ENCODE data around the gene KCTD7.
"Not testable (repeated sequence)": the region's sequence is repeated elsewhere in the genome, so short reads cannot be mapped to it uniquely, and the experiment has no call there.

The KCTD7 gene

GRCh38 chr7:66617295-66617694, 11.4 kb upstream of the KCTD7 start:
- no peak for DNase-seq

GRCh38 chr7:66619341-66619948, 9.2 kb upstream of the KCTD7 start:
- not testable (repeated sequence) for DNase-seq

DNA sequence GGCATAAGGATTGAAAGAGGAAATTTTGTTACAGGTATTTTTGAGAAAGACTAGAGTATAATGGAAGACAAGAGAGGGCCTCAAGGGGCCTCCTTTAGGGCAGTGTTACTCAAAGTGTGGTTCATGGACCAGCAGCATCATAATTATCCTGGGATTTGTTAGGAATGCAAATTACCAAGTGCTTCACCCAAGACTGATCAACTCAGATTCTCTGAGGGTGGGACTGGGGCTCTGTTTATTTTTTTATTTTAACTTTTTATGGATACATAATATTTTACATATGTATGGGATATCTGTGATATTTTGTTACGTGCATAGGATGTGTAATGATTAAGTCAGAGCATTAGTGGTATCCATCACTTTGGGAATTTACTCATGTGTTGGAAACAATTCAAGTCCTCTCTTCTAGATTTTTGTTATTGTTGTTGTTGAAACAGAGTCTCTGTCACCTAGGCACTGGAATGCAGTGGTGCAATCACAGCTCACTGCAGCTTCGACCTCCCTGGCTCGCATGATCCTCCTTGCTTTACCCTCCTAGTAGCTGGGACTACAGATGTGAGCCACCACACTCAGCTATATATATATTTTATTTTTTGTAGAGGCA, 2.2 kb upstream of the KCTD7 start:
- DNase-seq, result no peak

DNA sequence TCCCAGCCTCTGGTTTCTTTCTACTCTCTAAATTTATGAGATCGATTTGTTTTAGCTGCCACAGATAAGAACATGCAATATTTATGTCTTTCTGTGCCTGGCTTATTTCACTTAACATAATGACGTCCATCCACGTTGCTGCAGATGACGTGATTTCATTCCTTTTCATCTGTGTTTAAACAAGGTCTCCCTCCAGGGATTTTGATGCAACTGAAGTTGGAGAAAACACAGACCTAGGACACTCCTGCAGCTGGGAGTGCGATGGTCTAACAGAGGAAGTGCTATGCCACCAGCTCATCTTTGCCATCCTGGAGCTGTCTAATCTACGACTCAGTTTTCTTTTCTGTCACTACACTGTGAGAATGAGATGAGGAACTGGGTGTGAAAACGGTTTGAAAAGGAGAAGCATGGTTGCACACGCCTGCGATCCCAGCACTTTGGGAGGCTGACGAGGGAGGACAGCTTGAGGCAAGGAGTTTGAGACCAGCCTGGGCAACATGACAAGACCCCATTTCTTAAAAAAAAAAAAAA, 1.5 kb upstream of the KCTD7 start:
- DNase-seq, result no peak

GRCh38 chr7:66627881-66628360, 760 bp upstream of the KCTD7 start:
- no peak for DNase-seq

DNA sequence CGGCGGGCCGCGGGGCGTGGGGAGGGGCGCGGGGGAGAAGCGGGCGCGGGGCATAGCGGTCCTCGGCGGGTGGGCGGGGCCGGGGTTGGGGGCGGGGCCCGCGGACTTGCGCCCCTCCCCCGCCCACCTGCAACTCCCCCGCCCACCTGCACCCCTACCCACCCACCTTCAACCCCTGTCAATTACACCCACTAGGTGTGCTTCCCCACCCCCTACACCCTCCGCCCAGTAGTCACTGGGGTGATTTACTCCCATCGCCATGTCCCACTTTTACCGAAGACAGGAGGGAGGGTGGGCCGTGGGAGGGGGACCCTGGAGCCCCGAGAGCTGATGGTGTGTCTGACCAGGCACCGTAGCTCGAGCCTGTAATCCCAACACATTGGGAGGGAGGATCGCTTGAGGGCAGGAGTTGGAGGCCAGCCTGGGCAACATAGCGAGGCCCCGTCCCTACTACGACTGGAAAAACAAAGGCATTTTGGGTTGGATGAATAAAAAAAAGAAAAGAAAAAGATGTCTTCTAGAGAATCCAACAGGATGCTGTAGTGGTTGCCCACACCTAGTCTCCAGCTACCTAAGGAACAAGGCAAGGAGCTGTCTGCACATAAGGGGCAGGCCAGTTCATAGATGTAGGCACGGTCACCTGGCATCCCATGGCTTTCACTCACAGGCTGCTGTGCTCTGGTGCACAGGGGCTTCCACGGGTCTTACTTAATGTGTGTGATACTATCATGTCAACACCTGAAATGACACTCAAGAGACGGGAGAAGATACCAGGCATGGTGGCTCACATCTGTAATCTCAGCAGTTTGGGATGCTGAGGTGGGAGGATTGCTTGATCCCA, 761 bp downstream of the KCTD7 start:
- no peak for DNase-seq

GRCh38 chr7:66630531-66630930, 1.9 kb downstream of the KCTD7 start:
- no peak for DNase-seq

DNA sequence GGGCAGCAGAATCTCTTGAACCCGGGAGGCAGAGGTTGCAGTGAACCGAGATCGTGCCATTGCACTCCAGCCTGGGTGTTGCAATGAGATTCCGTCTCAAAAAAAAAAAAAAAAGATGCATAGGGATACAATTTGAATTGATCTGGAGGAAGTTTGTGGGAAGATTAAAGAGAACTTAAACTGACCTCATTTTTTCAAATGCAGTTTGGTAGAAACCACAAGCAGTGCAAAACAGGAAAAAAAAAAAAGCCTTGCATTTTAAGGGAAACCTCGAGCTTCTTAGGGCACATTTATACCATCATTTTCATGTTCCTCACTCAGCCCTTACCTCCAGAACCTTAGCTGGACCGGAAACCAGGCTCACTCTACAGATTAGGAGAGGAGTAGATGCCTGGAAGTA, 2.8 kb downstream of the KCTD7 start:
- DNase-seq, result no peak

GRCh38 chr7:66634816-66635215, 6.1 kb downstream of the KCTD7 start:
- no peak for DNase-seq

- DNase-seq, result not testable (repeated sequence)
Measured at GRCh38 chr7:66635322-66635981, 6.8 kb downstream of the KCTD7 start.

DNA sequence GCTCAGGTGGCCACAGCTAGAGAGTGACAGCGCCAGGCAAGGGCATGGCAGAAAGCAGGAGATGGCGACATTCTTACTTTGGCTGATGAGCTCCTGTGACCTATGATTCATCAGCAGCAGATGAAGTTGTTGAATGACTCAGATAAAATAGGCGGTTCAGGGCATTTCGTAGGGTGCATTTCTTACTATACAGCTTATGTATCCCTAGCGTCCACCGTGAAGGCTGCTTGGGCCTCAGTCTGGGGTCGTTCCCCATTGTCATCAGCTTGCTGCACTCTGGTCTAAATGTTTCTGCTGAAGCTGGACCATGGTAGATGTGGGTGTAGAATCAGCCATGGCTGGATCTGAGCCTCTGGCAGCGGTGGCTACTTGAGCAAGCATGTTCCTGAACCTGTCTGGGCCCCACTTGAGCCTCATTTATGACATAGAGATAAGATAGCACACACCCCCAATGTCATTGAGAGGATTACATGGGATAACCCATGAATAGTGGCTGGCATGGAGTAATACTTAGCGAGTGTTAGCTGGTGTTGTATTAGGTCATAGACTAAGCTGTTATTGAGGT, 7.4 kb downstream of the KCTD7 start:
- not testable (repeated sequence) for DNase-seq

DNA sequence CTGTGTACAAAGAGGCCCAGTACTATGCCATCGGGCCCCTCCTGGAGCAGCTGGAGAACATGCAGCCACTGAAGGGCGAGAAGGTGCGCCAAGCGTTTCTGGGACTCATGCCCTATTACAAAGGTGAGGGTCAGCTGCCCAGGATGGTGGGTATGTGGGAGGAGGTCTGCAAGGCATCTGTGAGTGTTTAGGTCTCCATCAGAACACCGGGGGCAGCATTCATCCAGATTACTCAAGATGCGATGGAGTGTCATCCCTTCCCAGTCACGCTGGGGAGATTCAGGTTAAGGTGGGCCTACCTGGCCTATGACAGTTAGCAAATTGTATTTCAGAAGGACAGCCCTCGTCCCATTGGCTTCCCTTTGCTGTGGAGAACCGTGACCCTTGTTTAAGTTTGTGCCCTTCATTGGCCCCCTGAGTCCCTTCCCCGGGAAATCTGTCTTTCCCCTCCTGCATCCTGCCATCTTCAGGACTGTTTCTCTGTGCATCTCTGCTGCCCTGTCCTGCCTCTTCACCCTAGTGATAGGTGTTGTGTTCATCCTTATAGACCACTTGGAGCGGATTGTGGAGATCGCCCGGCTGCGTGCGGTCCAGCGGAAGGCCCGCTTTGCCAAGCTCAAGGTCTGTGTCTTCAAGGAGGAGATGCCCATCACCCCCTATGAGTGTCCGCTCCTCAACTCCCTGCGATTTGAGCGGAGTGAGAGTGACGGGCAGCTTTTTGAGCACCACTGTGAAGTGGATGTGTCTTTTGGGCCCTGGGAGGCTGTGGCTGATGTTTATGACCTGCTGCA, 9.8 kb downstream of the KCTD7 start:
- no peak for DNase-seq

DNA sequence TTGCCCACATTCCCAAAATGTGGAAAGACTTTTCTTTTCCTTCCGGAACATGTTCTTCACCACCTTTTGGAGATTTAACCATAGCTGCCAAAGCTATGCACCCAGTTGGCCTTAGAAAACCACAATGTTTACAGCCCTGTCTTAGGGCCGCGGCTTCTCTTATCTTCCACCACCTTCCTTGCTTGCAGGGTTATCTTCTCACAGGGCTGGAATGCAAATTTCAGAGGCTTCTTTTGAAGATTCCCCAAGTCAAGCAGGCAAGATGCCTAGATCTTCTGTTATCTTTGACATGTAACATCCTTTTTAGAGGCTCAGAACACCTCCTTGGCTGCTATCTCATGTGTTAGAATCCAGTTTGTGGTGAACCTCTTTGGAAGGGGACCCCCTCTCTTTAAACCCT, 11.1 kb downstream of the KCTD7 start:
- no peak for DNase-seq

DNA sequence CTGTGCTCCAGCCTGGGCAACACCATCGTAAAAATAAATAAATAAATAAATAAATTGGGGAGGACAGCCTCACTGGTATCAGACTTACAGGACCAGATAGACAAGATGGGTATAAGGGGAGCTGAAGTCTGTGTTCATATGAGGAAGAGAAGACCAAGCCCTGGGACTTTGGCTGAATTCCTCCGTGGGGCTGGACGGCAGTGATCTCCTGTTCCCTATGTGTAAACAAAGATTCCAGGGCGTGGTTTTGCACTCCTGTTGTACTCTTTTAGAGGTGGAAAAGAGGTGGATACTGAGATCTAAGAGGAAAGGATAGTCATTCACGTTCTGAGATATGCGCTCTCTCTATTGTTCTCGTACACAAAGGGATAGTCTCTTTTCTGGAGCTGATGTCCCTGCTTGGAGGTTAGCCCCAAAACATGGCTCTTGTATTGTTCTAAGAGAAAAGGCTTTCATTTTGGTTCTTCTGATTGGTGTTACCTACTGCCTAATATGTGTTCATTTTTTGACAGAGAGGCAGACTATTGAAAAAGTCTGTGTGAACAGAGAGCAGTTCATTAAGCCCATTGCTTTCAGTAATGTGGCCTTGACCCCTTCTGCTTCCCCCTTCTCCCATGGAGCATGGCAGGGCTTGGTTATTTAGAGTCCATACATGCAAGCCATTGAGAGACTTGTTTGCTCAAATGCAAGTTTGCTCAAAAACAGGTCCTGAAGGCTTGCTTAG, 12.3 kb downstream of the KCTD7 start:
- DNase-seq, result no peak

GRCh38 chr7:66641526-66641871, 12.8 kb downstream of the KCTD7 start:
- no peak for DNase-seq

DNA sequence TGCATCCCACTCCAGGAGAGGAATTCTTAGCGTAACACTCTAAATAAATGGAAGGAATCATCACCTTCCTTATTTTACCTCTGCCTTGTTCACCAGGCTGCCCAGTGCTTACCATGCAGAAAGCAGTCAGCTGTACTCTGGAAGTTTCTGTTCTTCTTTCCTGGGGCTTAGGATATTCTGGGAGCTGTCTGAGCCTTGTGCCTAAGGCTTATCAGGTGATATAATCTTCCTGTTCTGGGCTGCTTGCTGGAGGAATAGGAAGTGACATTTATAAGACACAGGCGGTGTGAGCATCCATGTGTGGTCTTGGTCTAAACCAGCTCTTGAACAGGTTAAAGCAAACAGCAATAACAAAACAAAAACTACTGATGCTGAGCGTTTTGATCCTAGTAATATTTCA, 13.5 kb downstream of the KCTD7 start:
- DNase-seq, result no peak

DNA sequence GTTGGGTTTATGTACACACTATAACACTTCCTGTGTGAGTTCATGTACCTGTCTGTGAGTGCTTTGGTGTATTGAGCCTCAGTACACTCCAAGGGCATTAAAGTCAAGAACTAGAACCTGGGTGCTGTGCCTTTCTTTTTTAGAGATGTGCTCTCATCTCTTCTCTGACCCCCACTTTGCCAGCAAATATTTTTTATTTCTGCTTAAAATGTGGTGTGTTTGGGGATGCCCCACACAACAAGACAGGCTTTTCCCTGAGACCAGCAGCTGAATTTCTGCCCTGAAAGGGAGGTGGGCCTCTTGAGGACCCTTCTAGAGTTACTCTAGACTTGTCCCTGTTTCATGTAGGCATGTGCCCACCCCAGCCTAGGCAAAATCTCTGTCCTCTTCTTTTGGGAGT, 14.3 kb downstream of the KCTD7 start:
- DNase-seq, result no peak

- no peak for DNase-seq
Measured at GRCh38 chr7:66643395-66643794, 14.7 kb downstream of the KCTD7 start.

- not testable (repeated sequence) for DNase-seq
Measured at GRCh38 chr7:66651026-66651425, 22.3 kb downstream of the KCTD7 start.

DNA sequence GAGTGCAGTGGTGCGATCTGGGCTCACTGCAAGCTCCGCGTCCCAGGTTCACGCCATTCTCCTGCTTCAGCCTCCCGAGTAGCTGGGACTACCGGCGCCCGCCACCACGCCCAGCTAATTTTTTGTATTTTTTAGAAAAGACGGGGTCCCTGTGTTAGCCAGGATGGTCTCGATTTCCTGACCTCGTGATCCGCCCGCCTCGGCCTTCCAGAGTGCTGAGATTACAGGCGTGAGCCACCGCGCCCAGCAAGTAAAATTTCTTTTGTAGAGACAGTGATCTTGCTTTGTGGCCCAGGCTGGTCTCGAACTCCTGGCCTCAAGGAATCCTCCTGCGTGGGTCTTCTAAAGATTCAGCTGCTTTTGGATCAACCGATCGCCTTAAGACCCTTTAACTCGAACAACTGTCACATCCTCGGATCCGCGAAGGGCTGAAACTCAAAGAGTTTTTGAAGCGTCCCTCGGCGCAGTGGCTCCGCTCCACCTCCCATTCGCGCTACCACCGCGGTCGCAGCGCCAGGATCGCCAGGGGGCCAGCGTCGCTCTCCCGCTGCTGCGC, 25.1 kb downstream of the KCTD7 start:
- DNase-seq, result not testable (repeated sequence)
